WTC11 (cell line): Measurements from ENCODE around the gene CHST13. TPM values are rescaled to one million over a fixed set of nuclear protein-coding genes. Genes with fewer than 3 reads are reported as not detected.
A peak's percentile ranks its signal among the peaks of the same experiment; 100 is the strongest.

Experiments
- ATAC-seq: fragments of 200-7000 bp; cut with Tn5 transposase; 2 replicates; pipeline ENCODE4 v1.10.0; 2021; ENCODE audit warnings: mild to moderate bottlenecking, moderate library complexity
- CTCF ChIA-PET: fragments of 300-600 bp; sonication (Branson Sonifier 250); formaldehyde crosslinking; loops from one replicate; lab custom pipeline; 2021; ENCODE audit warnings: antibody characterized with exemption; lab: Charles Lee
- POLR2A ChIA-PET: fragments of 350-600 bp; sonication (Branson Sonifier 250); formaldehyde crosslinking; loops from one replicate; lab custom pipeline; 2021; ENCODE audit warnings: antibody characterized with exemption; lab: Charles Lee
- DNase-seq: peaks from one replicate; pipeline ENCODE4 v3.0.0; 2021; ENCODE audit warnings: low spot score
- H3K27ac Mint-ChIP-seq: 2 replicates; pipeline ENCODE4 v1.8.0; 2021; ENCODE audit warnings: mixed read lengths
- H3K27me3 Mint-ChIP-seq: 2 replicates; pipeline ENCODE4 v1.8.0; 2021; ENCODE audit warnings: low read depth, mild to moderate bottlenecking, moderate library complexity, mixed read lengths
- H3K36me3 Mint-ChIP-seq: 2 replicates; pipeline ENCODE4 v1.8.0; 2021; ENCODE audit warnings: mixed read lengths
- H3K4me1 Mint-ChIP-seq: 2 replicates; pipeline ENCODE4 v1.8.0; 2022; ENCODE audit warnings: mixed read lengths
- H3K4me3 Mint-ChIP-seq: 2 replicates; pipeline ENCODE4 v1.8.0; 2021; ENCODE audit warnings: mild to moderate bottlenecking, moderate library complexity, mixed read lengths
- H3K9me3 Mint-ChIP-seq: 2 replicates; pipeline ENCODE4 v1.8.0; 2021; ENCODE audit warnings: mixed read lengths
- ATF3 ChIP-seq: sonication (generic); formaldehyde crosslinking; conservative IDR thresholded peaks from 2 replicates; pipeline ENCODE4 v1.8.1; 2022; ENCODE audit warnings: mild to moderate bottlenecking, missing genetic modification reagents
- CBFB ChIP-seq: sonication (generic); formaldehyde crosslinking; IDR thresholded peaks from 2 replicates; pipeline ENCODE4 v1.8.1; 2022; ENCODE audit warnings: mild to moderate bottlenecking, low read depth, missing genetic modification reagents
- CREB1 ChIP-seq: sonication (generic); formaldehyde crosslinking; IDR thresholded peaks from 2 replicates; pipeline ENCODE4 v1.8.0; 2023; ENCODE audit warnings: mild to moderate bottlenecking, missing genetic modification reagents
- FOXK1 ChIP-seq: sonication (generic); formaldehyde crosslinking; IDR thresholded peaks from 2 replicates; pipeline ENCODE4 v1.8.0; 2022; ENCODE audit warnings: mild to moderate bottlenecking, moderate library complexity, missing genetic modification reagents
- FOXP1 ChIP-seq: sonication (generic); formaldehyde crosslinking; IDR thresholded peaks from 2 replicates; pipeline ENCODE4 v1.8.0; 2022; ENCODE audit warnings: missing genetic modification reagents, mild to moderate bottlenecking, moderate library complexity, borderline replicate concordance
- HMGXB4 ChIP-seq: sonication (generic); formaldehyde crosslinking; IDR thresholded peaks from 2 replicates; pipeline ENCODE4 v1.8.1; 2023; ENCODE audit warnings: mild to moderate bottlenecking, moderate library complexity, missing genetic modification reagents
- JAZF1 ChIP-seq: fragments of 250-450 bp; sonication (Bioruptor Pico); IDR thresholded peaks from 2 replicates; pipeline ENCODE4 v1.9.0; 2021; ENCODE audit warnings: moderate library complexity, mild to moderate bottlenecking, inconsistent platforms
- NR1H2 ChIP-seq: sonication (generic); formaldehyde crosslinking; IDR thresholded peaks from 2 replicates; pipeline ENCODE4 v1.9.0; 2021; ENCODE audit warnings: mild to moderate bottlenecking, moderate library complexity, missing genetic modification reagents
- RELA ChIP-seq: sonication (generic); formaldehyde crosslinking; IDR thresholded peaks from 2 replicates; pipeline ENCODE4 v1.8.1; 2022; ENCODE audit warnings: missing genetic modification reagents, mild to moderate bottlenecking, borderline replicate concordance
- SOX15 ChIP-seq: fragments of 250-450 bp; sonication (Bioruptor Pico); IDR thresholded peaks from 2 replicates; pipeline ENCODE4 v1.9.0; 2021; ENCODE audit warnings: mild to moderate bottlenecking
- USF2 ChIP-seq: sonication (generic); formaldehyde crosslinking; IDR thresholded peaks from 2 replicates; pipeline ENCODE4 v1.8.1; 2023; ENCODE audit warnings: mild to moderate bottlenecking, missing genetic modification reagents, moderate library complexity
- ZNF317 ChIP-seq: sonication (generic); formaldehyde crosslinking; IDR thresholded peaks from 2 replicates; pipeline ENCODE4 v1.8.1; 2023; ENCODE audit warnings: low read depth, mild to moderate bottlenecking, moderate library complexity, missing genetic modification reagents, borderline replicate concordance
- ZNF416 ChIP-seq: fragments of 250-450 bp; sonication (Bioruptor Pico); IDR thresholded peaks from 2 replicates; pipeline ENCODE4 v1.9.0; 2021; ENCODE audit warnings: mild to moderate bottlenecking, inconsistent platforms
- total RNA-seq: library from RNA; stranded (reverse); gene quantifications from 3 replicates; pipeline ENCODE4 v1.2.3, GENCODE V29; 2021
- TF ChIP-seq, protein P1 (sequence below): fragments of 250-450 bp; sonication (Bioruptor Pico); IDR thresholded peaks from 2 replicates; pipeline ENCODE4 v1.9.0; 2021; ENCODE audit warnings: mild to moderate bottlenecking, borderline replicate concordance
- TF ChIP-seq, protein P2 (sequence below): fragments of 250-450 bp; sonication (Bioruptor Pico); IDR thresholded peaks from 2 replicates; pipeline ENCODE4 v1.9.0; 2021; ENCODE audit warnings: mild to moderate bottlenecking
- TF ChIP-seq, protein P3 (sequence below): sonication (generic); formaldehyde crosslinking; IDR thresholded peaks from 2 replicates; pipeline ENCODE4 v1.8.1; 2023; ENCODE audit warnings: mild to moderate bottlenecking, missing genetic modification reagents, moderate library complexity

The CHST13 gene
- total RNA-seq, 1 experiment from 2014 or later: 4.1 TPM

DNA sequence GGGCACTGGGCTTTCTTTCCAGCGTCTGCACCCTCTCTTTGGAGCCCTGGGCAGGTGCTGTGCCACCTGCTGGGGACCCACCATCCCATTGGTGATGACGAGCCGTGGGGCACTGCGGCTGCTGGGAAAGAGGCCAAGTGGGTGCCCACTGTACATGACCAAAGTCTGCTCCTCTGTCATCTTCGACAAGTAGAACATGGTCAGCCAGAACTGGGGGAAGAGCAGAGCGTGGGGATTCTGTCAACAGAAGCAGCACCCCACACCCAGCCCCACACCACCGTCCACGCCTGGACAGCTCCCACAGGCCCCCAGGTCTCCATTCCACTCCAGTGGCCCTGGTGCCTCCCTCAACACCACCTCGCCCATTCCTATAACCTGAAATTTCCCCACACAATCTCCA is 16.1 kb upstream of the CHST13 start (continued):
- no peak for TF ChIP-seq NR1H2
- TF ChIP-seq, all 79 proteins: peak for 0

GRCh38 chr3:126508564-126508964 is 15.4 kb upstream of the CHST13 start:
- no peaks in the 10 kb centered on the region for H3K27me3 Mint-ChIP-seq
- no peak for ATAC-seq
- H3K4me1 Mint-ChIP-seq: peaks cover 4% of the 10 kb centered on the region; the same call in 1 of the 2 replicates
- no peak overlapping the region for H3K4me3 Mint-ChIP-seq
- ChIA-PET CTCF (no interaction called here), POLR2A (no interaction called here)
- H3K9me3 Mint-ChIP-seq: no peaks in the 10 kb centered on the region
- H3K27ac Mint-ChIP-seq: no peak overlapping the region
- TF ChIP-seq SOX15 (CRISPR knock-in tag): no peak
- TF ChIP-seq RELA (CRISPR knock-in tag): no peak
- TF ChIP-seq ZNF416: no peak
- H3K36me3 Mint-ChIP-seq: no peaks in the 10 kb centered on the region
- no peak for DNase-seq

- no peaks in the 10 kb centered on the region for H3K36me3 Mint-ChIP-seq
- ATAC-seq (peak; percentile 49), DNase-seq (no peak)
- TF ChIP-seq JAZF1 (CRISPR knock-in tag): no peak
- no peak for TF ChIP-seq CREB1
- TF ChIP-seq FOXK1 (CRISPR knock-in tag): no peak
- TF ChIP-seq CBFB (CRISPR knock-in tag): no peak
- TF ChIP-seq, protein P1, sequence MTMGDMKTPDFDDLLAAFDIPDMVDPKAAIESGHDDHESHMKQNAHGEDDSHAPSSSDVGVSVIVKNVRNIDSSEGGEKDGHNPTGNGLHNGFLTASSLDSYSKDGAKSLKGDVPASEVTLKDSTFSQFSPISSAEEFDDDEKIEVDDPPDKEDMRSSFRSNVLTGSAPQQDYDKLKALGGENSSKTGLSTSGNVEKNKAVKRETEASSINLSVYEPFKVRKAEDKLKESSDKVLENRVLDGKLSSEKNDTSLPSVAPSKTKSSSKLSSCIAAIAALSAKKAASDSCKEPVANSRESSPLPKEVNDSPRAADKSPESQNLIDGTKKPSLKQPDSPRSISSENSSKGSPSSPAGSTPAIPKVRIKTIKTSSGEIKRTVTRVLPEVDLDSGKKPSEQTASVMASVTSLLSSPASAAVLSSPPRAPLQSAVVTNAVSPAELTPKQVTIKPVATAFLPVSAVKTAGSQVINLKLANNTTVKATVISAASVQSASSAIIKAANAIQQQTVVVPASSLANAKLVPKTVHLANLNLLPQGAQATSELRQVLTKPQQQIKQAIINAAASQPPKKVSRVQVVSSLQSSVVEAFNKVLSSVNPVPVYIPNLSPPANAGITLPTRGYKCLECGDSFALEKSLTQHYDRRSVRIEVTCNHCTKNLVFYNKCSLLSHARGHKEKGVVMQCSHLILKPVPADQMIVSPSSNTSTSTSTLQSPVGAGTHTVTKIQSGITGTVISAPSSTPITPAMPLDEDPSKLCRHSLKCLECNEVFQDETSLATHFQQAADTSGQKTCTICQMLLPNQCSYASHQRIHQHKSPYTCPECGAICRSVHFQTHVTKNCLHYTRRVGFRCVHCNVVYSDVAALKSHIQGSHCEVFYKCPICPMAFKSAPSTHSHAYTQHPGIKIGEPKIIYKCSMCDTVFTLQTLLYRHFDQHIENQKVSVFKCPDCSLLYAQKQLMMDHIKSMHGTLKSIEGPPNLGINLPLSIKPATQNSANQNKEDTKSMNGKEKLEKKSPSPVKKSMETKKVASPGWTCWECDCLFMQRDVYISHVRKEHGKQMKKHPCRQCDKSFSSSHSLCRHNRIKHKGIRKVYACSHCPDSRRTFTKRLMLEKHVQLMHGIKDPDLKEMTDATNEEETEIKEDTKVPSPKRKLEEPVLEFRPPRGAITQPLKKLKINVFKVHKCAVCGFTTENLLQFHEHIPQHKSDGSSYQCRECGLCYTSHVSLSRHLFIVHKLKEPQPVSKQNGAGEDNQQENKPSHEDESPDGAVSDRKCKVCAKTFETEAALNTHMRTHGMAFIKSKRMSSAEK (CRISPR knock-in tag): no peak
- TF ChIP-seq FOXP1 (CRISPR knock-in tag): no peak
- TF ChIP-seq HMGXB4 (CRISPR knock-in tag): no peak
- no peak for TF ChIP-seq USF2
- TF ChIP-seq ZNF317 (CRISPR knock-in tag): no peak
- TF ChIP-seq, protein P2, sequence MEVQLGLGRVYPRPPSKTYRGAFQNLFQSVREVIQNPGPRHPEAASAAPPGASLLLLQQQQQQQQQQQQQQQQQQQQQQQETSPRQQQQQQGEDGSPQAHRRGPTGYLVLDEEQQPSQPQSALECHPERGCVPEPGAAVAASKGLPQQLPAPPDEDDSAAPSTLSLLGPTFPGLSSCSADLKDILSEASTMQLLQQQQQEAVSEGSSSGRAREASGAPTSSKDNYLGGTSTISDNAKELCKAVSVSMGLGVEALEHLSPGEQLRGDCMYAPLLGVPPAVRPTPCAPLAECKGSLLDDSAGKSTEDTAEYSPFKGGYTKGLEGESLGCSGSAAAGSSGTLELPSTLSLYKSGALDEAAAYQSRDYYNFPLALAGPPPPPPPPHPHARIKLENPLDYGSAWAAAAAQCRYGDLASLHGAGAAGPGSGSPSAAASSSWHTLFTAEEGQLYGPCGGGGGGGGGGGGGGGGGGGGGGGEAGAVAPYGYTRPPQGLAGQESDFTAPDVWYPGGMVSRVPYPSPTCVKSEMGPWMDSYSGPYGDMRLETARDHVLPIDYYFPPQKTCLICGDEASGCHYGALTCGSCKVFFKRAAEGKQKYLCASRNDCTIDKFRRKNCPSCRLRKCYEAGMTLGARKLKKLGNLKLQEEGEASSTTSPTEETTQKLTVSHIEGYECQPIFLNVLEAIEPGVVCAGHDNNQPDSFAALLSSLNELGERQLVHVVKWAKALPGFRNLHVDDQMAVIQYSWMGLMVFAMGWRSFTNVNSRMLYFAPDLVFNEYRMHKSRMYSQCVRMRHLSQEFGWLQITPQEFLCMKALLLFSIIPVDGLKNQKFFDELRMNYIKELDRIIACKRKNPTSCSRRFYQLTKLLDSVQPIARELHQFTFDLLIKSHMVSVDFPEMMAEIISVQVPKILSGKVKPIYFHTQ (CRISPR knock-in tag): no peak
- no peak for TF ChIP-seq ATF3 (CRISPR knock-in tag)
- TF ChIP-seq, protein P3, sequence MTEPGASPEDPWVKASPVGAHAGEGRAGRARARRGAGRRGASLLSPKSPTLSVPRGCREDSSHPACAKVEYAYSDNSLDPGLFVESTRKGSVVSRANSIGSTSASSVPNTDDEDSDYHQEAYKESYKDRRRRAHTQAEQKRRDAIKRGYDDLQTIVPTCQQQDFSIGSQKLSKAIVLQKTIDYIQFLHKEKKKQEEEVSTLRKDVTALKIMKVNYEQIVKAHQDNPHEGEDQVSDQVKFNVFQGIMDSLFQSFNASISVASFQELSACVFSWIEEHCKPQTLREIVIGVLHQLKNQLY (CRISPR knock-in tag): no peak
- no peak overlapping the region for H3K27ac Mint-ChIP-seq
- H3K4me1 Mint-ChIP-seq: peaks cover 2% of the 10 kb centered on the region; the same call in 1 of the 2 replicates
- CTCF ChIA-PET: interaction anchor here (0.7 to 1.4 kb wide), 5 partner anchors 12 to 377 kb away, joined by 3 to 8 read pairs (median 5); partner anchors contain the start of gene CHST13
- no peak overlapping the region for H3K4me3 Mint-ChIP-seq
- no peaks in the 10 kb centered on the region for H3K27me3 Mint-ChIP-seq
- no peaks in the 10 kb centered on the region for H3K9me3 Mint-ChIP-seq
- POLR2A ChIA-PET: no interaction called here
Measured at GRCh38 chr3:126509597-126510307, 14.2 kb upstream of the CHST13 start.
